ENCODE measurements around the gene EIF4G3. TPM values are rescaled to one million over a fixed set of nuclear protein-coding genes. Genes with fewer than 3 reads are reported as not detected.
A peak's percentile ranks its signal among the peaks of the same experiment; 100 is the strongest.

EIF4G3 gene
- total and polyA plus RNA-seq, 4 donors: 16.5 to 59.8 (median 33.4) TPM

DNA sequence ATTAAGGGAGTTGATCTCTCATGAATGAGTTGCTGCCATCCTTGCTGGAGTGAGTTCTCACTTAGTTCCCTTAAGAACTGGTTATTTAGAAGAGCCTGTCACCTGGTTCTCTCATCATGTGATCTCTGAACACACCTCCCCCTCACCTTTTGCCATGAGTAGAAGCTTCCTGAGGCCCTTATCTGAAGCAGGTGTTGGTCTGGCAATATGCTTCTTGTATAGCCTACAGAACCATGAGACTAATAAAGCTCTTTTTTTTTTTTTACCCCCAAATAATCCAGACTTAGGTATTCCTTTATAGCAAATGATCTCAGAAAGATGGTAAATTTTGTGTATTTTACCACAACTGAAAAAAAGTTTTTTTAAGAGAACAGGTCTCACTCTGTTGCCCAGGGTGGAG lies 158.0 kb downstream of the EIF4G3 start:
- no peak for ATAC-seq (ENCODE audit: insufficient read depth, low FRiP score)
- Histone ChIP-seq H3K27me3 (ENCODE audit: control insufficient read depth in 3 of 3, insufficient read depth in 3 of 3, low read length in 2 of 3) (no peaks in the 10 kb centered on the region), H3K36me3 (ENCODE audit: control insufficient read depth in 4 of 4, insufficient read depth in 4 of 4, low read length in 4 of 4) (no peaks in the 10 kb centered on the region), H3K4me3 (no peak overlapping the region), H3K4me1 (ENCODE audit: control insufficient read depth in 5 of 5, insufficient read depth in 5 of 5, low read length in 5 of 5) (peaks cover 0 to 19% (median 4%) of the 10 kb centered on the region in 5 donors), H3K27ac (ENCODE audit: low read depth in 1 of 2, low read length in 1 of 2) (peak overlapping the region in 1 of 2 donors; percentile 14), H3K9me3 (ENCODE audit: control insufficient read depth in 4 of 4, insufficient read depth in 3 of 4, low read length in 3 of 4) (no peaks in the 10 kb centered on the region), H3K9ac (ENCODE audit: insufficient read depth in 1 of 2, low read length in 2 of 2) (no peak overlapping the region)
- DNase-seq: no peak
- TF ChIP-seq CTCF (IDR thresholded peaks at IDR 0.05; ENCODE audit: control extremely low read depth, extremely low read depth): no peak

DNA sequence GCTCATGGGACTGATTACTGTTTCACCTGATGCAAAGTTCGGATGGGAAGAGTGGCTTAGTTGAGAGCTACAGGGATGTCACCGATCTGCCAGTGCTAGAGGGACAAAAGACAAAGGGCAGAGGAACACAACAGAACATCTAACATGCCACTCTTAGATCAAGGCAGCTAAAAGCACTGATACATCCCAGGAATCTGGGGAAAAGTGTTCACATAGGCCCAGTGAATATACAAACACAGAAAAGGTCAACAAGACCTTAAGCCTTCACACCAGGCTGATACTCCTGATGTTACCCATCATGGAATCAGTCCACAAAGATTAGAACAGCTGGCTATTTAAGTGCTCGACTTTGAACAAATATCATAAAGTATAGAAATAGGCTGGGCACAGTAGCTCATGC lies 163.2 kb downstream of the EIF4G3 start:
- Histone ChIP-seq H3K27ac (ENCODE audit: low read depth in 1 of 2, low read length in 1 of 2) (no peak overlapping the region), H3K4me1 (ENCODE audit: control insufficient read depth in 5 of 5, insufficient read depth in 5 of 5, low read length in 5 of 5) (peaks cover 0 to 10% (median 4%) of the 10 kb centered on the region in 5 donors), H3K4me3 (no peak overlapping the region), H3K9me3 (ENCODE audit: control insufficient read depth in 4 of 4, insufficient read depth in 3 of 4, low read length in 3 of 4) (no peaks in the 10 kb centered on the region), H3K27me3 (ENCODE audit: control insufficient read depth in 3 of 3, insufficient read depth in 3 of 3, low read length in 2 of 3) (no peaks in the 10 kb centered on the region), H3K9ac (ENCODE audit: insufficient read depth in 1 of 2, low read length in 2 of 2) (no peak overlapping the region), H3K36me3 (ENCODE audit: control insufficient read depth in 4 of 4, insufficient read depth in 4 of 4, low read length in 4 of 4) (no peaks in the 10 kb centered on the region)
- no peak for DNase-seq
- TF ChIP-seq CTCF (IDR thresholded peaks at IDR 0.05; ENCODE audit: control extremely low read depth, extremely low read depth): no peak
- 86 to 90% methylated on average over 3 of the region's 3 CpGs for WGBS, 2 donors
- ATAC-seq (ENCODE audit: insufficient read depth, low FRiP score): no peak

DNA sequence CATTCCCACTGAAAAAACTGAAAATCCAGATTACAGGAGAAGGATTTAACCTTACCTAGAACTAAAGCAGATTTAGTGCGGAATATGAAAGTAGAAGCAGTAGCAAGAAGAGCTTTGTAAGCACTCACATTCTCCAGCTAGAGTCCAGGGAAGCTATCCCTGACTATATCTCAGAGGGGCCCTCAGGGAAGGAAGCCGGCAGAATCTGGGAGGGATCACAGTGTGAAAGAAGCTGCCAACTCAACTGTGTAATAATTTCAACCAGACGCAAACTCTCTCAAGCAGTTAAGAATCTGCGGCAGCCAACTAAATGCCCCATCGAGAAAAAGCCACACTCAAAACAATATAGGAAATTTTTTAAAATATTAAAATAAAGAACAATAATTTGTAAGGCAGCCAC lies 163.8 kb downstream of the EIF4G3 start:
- Histone ChIP-seq H3K27ac (ENCODE audit: low read depth in 1 of 2, low read length in 1 of 2) (no peak overlapping the region), H3K27me3 (ENCODE audit: control insufficient read depth in 3 of 3, insufficient read depth in 3 of 3, low read length in 2 of 3) (no peaks in the 10 kb centered on the region), H3K4me1 (ENCODE audit: control insufficient read depth in 5 of 5, insufficient read depth in 5 of 5, low read length in 5 of 5) (peaks cover 0 to 10% (median 4%) of the 10 kb centered on the region in 5 donors), H3K4me3 (no peak overlapping the region), H3K9ac (ENCODE audit: insufficient read depth in 1 of 2, low read length in 2 of 2) (no peak overlapping the region), H3K36me3 (ENCODE audit: control insufficient read depth in 4 of 4, insufficient read depth in 4 of 4, low read length in 4 of 4) (no peaks in the 10 kb centered on the region), H3K9me3 (ENCODE audit: control insufficient read depth in 4 of 4, insufficient read depth in 3 of 4, low read length in 3 of 4) (no peaks in the 10 kb centered on the region)
- no peak for ATAC-seq (ENCODE audit: insufficient read depth, low FRiP score)
- WGBS, 2 donors: 71 to 81% methylated on average over 5 of the region's 5 CpGs
- DNase-seq: peak; percentile 74 to 86 (median 85)
- no peak for TF ChIP-seq CTCF (IDR thresholded peaks at IDR 0.05; ENCODE audit: control extremely low read depth, extremely low read depth)

- H3K4me1 ChIP-seq (ENCODE audit: control insufficient read depth in 5 of 5, insufficient read depth in 5 of 5, low read length in 5 of 5): peaks cover 0 to 10% (median 0%) of the 10 kb centered on the region in 5 donors
- 76 to 86% methylated on average over 1 of the region's 1 CpG for WGBS, 2 donors
- no peaks in the 10 kb centered on the region for H3K27me3 ChIP-seq (ENCODE audit: control insufficient read depth in 3 of 3, insufficient read depth in 3 of 3, low read length in 2 of 3)
- no peaks in the 10 kb centered on the region for H3K9me3 ChIP-seq (ENCODE audit: control insufficient read depth in 4 of 4, insufficient read depth in 3 of 4, low read length in 3 of 4)
- no peak overlapping the region for H3K9ac ChIP-seq (ENCODE audit: insufficient read depth in 1 of 2, low read length in 2 of 2)
- H3K4me3 ChIP-seq: no peak overlapping the region
- ATAC-seq (ENCODE audit: insufficient read depth, low FRiP score) (no peak), DNase-seq (no peak)
- H3K27ac ChIP-seq (ENCODE audit: low read depth in 1 of 2, low read length in 1 of 2): no peak overlapping the region
- no peak for TF ChIP-seq CTCF (IDR thresholded peaks at IDR 0.05; ENCODE audit: control extremely low read depth, extremely low read depth)
- H3K36me3 ChIP-seq (ENCODE audit: control insufficient read depth in 4 of 4, insufficient read depth in 4 of 4, low read length in 4 of 4): no peaks in the 10 kb centered on the region
Observed at GRCh38 chr1:21007876-21008275, 168.8 kb downstream of the EIF4G3 start.
